Activated naive CD8-positive, alpha-beta T cell treated with anti-CD3 and anti-CD28 coated beads, Interleukin-2, amount 50 U/mL, for 16 hours (primary cell): ENCODE data around the gene TMEM95.

Source experiments
- DNase-seq: peaks from one replicate; pipeline ENCODE4 v3.0.0-alpha.2; 2020; ENCODE audit warnings: low read depth, low spot score

The TMEM95 gene, protein sequence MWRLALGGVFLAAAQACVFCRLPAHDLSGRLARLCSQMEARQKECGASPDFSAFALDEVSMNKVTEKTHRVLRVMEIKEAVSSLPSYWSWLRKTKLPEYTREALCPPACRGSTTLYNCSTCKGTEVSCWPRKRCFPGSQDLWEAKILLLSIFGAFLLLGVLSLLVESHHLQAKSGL

DNA sequence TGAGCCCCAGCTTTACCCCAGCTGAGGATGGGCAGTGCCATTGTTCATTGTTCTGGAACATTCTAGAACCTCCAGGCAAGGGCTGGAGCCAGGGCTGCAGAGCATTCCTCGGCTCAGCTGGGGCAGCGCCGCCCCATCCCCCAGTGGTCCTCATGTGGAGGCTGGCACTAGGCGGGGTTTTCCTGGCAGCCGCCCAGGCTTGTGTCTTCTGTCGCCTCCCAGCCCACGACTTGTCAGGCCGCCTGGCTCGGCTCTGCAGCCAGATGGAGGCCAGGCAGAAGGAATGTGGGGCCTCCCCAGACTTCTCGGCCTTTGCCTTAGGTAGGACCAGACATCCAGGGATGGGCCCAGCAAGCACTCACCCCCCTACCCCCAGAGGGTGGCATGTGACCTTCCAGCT is at the start of gene TMEM95:
Gene TMEM95 (plus strand): TSS at position 104 of the 400 bp plus-strand sequence. CDS start 49 bp downstream, at position 153.
- no peak for DNase-seq

DNA sequence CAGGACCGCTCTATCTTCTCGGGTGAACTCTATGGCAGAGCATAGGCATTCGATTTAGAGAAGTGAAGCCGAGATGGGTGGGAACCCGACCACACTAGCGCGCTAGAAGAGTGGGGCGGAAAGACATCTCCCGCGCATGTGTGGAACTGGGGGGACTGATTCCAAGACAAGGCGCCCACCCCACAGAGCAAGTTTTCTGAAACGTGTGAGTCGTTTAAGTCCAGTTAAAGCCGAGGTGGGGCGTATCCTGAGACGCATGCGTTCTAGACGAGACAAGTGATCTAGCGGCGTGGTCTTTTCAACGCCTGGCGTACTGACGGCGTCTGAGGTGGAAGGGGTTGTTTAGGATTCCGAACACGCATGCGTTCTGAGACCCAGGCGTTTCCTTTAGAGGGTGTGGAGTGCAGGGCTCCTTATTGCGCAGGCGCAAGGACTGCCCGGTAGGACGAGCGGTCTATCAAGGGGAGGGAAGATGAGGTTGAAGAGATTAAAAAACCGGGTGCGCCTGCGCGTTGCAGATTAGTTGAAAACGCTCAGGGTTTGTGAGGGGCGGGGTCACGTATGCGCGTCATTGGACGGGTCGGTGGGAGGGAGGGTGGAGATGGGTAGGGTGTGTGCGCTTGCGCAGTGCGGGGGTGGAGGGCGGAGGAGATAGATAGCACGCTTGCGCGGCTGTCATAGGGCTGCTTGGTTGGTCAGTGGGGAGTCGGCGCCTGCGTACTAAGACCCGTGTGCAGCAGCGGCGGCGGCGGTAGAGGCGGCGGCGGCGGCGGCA is 47.9 kb upstream of the TMEM95 start, which contains the start of gene EIF5A:
Gene EIF5A (plus strand): TSS at position 718 of the 775 bp plus-strand sequence. CDS start 2,008 bp downstream, outside the sequence.
- peak; percentile 100 for DNase-seq

DNA sequence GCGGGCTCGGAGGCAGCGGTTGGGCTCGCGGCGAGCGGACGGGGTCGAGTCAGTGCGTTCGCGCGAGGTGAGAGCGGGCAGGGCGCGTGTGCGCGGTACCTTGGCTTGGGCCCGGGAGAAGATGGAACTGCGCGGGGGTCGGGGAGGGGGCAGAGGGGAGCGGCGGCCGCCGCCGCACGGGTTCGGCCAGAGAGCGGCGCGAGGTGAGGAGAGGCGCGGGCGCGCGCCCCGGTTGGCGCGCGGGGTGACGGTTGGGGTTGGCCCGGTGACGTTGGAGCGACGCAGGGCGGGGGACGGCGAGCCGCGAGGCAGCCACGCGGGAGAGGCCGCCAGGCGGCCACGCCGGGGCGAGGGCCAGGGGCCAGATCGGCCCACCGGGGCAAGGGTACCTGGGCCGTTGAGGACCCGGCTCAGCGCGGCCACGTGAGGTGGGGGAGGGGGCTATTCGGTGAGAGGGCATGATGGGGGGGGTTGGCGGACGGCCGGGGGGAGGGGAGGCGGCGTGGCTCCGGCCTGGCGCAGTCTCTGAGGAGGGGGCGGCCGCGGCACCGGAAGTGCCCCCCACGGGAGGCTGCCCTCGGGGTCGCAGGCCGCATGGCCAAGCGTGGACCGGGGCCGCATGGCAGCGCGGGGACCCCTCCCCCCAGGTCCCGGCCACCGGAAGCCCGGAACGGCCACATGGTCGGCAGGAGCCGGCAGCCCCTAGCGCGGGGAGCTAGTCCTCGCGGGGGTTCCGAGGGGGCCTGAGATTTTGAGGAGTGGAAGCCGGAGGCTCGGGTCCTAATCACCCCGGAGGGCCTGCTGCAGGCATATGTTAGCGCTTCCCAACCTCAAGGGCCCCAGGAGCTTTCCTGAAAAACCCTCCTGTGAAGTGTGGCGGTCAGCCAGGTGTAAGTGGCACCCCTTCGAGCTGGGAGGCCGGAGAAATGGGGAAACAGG is 47.0 kb upstream of the TMEM95 start:
- no peak for DNase-seq

DNA sequence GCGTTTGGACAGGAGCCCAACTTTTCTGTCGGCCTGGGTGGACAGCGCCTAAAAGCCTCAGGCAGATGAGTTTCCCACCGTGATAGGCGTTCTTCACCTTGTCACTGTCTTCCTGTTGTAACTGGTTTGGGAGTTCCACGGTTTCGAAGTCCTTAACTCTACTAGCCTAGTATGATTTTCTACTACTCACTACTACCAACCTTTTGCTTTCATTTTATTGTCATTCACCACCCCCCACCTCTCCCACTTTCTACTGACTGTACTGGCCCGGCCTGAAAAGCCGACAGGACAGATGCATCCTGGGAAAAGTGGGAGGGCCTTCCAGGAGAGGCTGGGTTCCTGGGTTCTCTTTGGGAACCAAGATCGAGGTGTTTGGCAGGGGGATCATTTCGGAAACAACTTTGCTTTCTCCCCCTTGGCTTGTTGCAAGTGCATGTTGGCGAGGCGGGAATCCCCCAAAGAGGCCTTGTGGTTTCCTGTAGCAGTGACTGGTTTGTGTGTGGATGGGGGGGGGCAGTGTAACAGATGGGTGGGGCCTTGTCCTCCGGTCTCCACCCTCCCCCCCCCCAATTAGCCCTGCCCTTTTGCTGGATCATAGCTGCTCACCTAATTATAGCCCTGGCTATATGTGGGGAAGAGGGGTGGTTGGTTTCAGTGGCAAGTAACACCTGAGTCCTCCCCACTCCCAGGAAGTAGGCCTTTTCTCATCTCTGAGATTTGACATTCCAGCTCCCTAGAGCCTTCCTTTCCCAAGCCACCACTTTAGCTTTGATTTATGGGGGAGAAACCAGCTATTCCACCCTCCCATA is 46.1 kb upstream of the TMEM95 start:
- peak; percentile 68 for DNase-seq

DNA sequence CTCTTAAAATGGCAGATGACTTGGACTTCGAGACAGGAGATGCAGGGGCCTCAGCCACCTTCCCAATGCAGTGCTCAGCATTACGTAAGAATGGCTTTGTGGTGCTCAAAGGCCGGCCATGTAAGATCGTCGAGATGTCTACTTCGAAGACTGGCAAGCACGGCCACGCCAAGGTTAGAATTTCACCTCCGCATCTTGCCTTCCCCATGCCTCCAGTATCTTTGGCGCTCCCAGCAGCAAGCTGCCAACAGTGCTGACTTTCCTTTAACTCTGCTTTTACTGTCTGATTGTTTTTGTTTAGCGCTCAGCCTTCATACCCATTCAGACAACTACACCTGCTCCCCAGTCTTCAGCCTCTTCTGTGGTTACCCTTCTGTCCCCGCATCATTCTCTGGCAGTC is 45.3 kb upstream of the TMEM95 start:
- no peak for DNase-seq

DNA sequence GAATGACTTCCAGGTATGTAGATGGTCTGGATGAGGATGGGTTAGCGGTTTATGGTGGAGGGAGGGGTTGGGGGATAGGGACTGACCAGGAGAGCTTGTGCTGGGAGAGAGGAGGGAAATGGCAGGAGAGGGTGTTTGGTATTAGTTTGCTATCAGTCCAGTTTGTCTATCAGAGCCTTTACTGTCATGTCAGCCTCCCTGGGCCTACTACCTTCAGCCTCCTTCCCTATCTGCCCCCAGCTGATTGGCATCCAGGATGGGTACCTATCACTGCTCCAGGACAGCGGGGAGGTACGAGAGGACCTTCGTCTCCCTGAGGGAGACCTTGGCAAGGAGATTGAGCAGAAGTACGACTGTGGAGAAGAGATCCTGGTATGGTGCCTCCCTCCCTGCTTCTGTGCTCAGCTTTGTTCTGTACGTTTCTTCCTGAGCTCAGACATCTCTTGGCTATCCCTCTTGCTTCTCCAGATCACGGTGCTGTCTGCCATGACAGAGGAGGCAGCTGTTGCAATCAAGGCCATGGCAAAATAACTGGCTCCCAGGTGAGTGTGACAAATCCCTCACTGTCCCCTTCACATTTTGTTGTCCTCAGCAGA is 43.7 kb upstream of the TMEM95 start:
- no peak for DNase-seq

DNA sequence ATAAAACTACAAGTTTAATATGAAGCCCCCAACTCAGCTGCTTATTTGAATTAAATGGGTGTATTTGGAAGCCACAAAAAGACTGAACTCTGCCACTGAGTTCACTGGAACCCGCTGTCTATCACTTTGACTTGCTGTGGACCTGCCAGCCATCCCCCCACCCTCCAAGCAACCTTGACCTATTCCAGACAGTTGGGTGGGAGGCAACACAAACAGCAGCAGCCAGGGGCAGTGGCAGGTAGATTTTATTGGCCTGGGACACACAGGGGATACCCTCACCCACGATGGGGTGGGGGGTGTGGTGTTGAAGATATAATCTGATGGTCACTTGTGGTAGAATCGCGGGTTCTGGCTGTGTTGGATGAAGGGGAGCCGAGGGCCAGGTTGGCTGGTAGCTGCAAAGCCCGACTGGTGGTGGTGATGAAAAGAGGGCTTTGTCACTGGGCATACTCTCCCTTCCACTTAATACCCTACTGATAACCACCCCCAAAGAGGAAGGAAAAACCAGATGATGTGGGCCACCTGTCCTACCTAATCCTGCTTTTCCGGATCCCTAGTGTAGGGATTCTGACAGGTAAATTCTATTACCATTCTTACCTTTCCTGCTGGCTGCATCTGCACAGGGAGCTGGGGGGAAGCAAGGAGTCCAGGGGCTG is 42.4 kb upstream of the TMEM95 start:
- DNase-seq = no peak

DNA sequence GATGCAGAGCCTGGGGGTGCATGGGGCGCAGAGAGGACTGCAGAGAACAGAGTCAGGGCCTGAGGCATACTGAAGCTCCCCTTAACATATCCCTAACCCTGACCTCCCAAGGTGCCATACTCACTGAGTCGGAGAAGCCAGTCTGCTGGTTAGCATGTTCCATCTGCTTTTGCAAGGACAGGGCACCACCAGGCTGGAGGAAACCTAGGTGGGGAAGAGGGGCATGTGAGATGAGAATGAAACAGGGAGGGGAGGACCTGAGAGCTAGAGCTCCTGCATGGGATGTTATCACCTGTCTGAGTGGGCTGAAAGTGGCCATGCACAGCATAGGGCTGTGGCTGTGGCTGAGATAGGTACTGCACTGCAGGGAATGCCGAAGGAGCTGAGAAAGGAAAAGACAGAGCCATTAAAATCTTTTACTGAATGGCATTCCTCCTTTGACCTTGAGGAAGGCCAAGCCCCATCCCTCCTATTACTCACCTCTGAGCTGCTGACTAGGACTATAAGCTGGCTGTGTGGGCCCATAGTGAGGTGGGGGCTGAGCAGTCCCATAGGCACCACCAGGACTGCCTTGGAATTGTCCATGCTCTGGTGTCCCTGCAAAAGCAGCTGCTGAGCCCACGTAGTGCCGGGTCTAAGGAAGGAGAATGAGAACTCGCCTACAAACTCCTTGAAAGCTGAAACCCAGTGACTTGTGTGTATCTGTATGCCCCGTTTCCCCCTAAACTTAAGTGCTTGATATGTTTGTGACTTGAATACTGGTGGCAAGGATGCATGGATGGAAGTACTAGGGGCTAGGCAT is 41.7 kb upstream of the TMEM95 start:
- DNase-seq = no peak

DNA sequence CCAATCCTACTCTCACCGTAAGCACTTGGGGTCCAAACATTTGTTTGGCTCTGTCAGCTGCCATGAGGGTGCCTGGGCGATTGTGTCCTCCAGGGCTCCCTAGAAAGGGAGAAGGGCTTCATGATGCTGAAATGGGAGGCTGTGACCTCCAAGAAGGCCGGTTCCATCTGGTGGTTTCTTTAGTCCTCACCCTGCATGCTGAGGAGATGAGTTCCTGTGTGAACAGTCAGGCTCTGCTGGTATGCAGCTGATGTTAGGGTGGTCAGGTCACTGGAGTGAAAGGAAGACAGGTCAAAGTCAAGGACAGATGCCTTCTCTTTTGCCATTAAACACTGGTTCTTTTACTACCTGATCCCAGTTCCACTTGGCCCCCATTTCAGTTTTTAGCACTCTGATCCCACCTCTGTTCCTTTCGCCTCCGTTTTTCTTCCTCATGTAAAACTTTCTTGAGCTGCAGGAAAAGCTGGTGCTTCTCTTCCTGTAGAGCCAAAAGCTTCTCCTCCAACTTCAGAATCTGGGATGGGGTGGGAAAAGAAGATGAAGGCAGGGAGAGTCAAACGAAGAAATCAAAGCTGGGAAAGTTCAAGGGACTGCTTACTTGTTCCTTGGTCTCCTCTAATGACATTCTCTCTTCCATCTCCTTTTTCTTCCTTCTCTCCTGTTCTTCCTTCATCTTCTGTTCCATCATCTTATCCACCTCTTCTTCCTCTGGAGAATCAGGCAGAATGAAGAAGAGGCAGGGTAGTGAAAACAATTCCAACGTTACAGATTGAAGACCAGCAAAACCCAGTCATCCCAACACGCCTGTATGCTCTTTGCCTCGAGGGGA is 40.9 kb upstream of the TMEM95 start:
- no peak for DNase-seq

DNA sequence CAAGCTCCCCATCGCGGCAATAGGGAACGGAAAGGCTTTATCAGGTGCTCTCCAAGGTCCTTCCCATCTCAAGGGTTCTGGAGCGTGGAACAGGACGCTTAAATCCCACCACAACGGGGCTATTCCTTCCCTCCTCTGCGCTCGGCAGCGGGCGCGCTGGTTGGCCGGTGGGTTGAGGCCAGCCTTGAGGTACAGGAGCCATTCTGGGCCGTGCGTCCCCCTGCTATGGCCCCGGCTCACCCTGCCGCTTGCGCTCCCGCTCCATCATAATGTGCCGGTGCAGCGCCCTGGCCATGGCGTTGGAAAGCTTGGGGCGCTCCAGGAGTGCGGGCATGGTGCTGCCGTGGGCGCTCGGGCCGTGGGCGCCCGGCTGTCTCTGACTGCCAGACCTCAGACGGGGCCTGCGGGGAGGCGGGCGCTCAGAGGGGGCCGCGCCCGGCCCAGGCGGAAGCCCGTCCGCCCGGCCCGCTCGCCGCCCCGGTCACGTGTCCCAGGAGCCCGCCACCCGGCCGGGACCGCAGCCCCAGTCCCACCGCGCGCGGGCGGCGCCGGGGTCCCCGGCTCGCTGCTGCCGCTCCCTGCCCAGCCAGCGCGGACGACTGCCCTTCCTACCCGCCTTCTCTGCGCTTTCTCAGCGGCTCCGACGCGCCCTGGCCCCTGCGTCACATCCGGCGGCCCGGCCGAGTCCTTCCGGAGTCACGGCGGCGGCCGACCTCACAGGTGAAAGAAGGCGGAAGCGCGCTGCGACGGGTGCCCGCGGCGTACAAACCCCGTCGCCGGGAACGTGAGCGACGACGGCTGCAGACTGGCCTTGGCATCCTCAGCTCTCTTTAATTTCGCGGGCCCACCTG is 40.0 kb upstream of the TMEM95 start, which contains the start of gene GPS2:
Gene GPS2 (minus strand): TSS at position 642 of the 851 bp plus-strand sequence. CDS start 308 bp downstream, at position 334.
- DNase-seq = peak; percentile 86

DNA sequence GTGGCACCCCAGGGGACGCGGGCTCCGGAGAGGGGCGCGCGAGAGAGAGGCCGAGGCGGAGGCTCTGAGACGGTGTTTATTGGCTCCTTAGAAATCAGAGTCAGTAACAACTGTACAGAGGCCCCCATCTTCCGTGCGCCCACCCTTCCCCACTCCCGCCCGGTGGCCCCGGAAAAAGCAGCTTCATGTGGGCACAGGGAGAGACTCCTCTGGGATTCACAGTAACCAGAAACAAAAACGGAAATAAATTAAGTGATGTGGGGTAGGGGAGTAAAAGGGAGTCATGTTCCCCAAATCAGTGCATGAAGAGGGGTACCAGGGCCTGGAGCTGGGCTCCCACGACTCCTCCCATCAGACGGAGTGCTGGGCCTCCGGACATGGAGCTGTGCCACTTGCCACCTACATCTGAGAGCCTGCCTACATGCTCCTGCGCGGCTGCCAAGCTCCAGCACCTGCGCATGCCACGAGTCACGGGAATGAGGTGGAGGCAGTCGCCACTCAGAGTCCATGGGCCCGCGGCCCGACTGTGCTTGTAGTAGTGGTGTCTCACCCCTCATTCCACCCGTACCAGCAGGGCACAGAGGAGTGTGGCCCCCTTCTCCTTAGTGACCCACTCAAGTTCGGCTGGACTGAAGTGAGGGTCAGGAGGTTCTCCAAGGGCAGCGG is 39.3 kb upstream of the TMEM95 start:
- no peak for DNase-seq

DNA sequence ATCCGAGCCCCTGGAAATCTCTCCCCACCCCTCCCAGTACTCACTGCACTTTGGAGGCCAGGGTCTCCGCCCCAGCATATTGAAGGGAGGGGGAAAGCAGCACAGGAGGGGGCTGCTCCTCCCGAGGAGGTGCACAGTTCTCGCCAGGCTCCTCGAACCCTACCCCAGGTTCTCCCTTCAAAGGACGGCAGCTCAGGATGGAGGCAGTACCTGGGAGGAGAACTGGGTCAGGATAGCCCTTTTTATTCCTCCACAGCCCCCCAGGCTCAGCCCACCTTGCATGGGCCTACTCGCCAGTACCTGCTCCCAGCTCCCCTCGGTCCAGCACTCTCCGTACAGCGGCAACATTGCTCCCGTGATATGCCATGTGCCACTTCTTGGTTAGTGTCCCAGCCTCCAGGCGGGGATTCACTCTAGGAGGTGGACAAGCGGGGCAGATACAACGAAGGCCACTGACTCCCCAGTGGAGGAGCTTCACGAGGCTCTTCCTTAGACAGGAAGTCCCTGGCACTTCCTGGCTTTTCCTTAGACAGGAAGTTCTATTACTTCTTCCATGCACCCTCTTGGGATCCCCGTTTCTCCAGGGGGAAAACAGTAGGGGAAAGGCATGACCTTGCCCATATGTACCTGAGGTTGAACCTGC is 37.7 kb upstream of the TMEM95 start:
- DNase-seq = no peak

DNA sequence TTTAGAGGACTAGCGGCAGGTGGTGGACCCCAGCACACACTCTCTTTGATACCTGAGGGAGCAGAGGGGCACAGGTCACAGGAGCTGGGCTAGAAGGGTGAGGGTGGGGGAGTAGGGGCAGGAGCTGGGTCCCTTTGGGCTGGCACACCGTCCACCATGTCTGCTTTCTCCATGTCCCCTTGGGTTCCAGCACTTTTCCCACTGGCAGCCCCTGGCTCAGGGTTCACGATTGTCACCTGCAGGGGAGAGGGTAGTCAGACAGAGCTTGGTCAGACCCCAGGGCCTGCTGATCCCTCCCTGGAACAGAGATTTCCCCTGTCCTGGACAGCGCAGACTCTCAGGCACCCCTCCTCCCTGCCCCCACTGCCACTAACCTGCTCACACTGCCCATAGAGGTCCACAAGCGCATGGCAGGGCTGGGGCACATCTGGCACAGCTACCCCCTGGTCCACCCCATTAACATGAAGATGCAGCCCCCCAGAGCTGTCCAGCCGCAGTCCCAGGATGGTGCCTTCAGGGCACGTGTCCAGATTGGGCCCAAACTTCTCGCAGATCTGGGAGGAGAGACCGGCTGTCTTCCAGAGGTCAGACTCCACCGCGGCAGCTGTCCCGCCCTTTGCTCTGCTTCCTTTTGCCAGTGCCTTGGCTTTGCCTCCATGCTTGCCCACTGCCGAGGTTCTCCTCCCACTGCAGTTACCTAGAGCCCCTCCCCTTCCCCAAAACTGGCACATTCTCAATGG is 36.7 kb upstream of the TMEM95 start:
- DNase-seq = no peak

DNA sequence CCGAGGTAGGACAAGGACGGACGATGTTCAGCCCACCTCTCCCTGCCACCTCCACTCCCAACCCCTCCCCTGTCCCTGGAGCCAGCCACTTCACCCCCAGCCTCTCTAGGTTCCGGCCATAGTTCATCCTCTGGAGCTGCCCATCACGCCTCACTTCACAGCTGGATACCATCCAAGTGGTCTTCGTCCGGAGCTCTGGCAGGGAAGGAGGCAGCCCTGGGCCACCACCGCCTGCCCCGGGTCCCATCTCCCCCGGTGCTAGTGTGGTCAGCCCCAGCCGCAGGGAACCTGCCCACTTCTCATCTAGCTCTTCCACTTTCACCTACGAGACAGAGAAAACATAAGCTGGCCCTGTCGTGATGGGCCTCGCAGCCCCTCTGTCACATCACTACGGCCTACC is 33.5 kb upstream of the TMEM95 start:
- no peak for DNase-seq

DNA sequence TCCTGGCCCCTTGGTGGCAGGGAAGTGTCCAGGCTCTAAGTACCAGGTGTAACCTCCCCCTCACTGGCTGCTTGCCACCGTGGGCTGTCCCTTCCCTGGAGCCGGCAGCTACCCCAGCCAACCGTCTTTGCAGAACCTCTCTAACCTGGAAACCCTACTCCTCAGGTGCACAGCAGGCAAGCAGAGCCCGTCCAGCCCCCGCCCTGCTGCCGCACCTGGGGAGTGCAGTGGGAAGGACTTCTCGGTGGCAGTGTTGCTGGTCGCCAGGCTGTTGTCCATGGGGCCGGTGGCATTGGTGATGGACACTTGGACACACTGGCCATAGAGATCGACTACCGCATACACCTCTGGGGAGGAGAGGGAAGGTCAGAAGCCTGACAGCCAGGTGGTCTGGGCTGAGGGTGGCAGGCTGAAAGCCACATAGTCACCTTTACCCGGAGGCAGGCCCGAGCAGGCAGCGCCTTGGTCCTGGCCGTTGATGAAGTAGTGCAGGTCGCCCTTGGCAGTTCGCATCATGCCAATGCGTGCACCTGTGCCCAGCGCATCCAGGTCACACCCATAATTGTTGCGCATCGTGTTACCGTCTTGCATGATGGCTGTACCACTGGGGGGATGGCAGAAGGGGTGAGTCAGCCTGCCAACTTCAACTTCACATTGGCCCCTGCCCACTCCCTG is 32.3 kb upstream of the TMEM95 start:
- DNase-seq = no peak
